ENCODE data around the gene PLA2G4E. TPM values are rescaled to one million over a fixed set of nuclear protein-coding genes. Genes with fewer than 3 reads are reported as not detected.

Gene PLA2G4E
- total RNA-seq, 2 donors from 2014 or later, result 0.11 TPM; not detected in 1

GRCh38 chr15:41940441-41940857 lies 80.4 kb downstream of the PLA2G4E start:
- no peaks in the 10 kb centered on the region for H3K27me3 ChIP-seq
- no peak for TF ChIP-seq CTCF (IDR thresholded peaks at IDR 0.05)
- H3K36me3 ChIP-seq, result no peaks in the 10 kb centered on the region
- no peak for DNase-seq (ENCODE audit: low spot score)
- no peak overlapping the region for H3K4me3 ChIP-seq
- peak overlapping the region in 1 of 2 donors; percentile 24 for H3K27ac ChIP-seq
- no peaks in the 10 kb centered on the region for H3K9me3 ChIP-seq
- H3K4me1 ChIP-seq, result peaks cover 0 to 63% of the 10 kb centered on the region in 2 donors

GRCh38 chr15:41939986-41940385 lies 80.9 kb downstream of the PLA2G4E start:
- TF ChIP-seq CTCF (IDR thresholded peaks at IDR 0.05), result no peak
- Histone ChIP-seq H3K4me3 (no peak overlapping the region), H3K9me3 (no peaks in the 10 kb centered on the region), H3K4me1 (peaks cover 0 to 63% of the 10 kb centered on the region in 2 donors), H3K36me3 (no peaks in the 10 kb centered on the region), H3K27me3 (no peaks in the 10 kb centered on the region), H3K27ac (peak overlapping the region in 1 of 2 donors; percentile 24)
- no peak for DNase-seq (ENCODE audit: low spot score)

GRCh38 chr15:41937568-41937923 lies 83.3 kb downstream of the PLA2G4E start:
- DNase-seq (ENCODE audit: low spot score), result no peak
- no peaks in the 10 kb centered on the region for H3K27me3 ChIP-seq
- no peak for TF ChIP-seq CTCF (IDR thresholded peaks at IDR 0.05)
- H3K4me1 ChIP-seq, result peaks cover 0 to 70% of the 10 kb centered on the region in 2 donors
- no peaks in the 10 kb centered on the region for H3K9me3 ChIP-seq
- H3K36me3 ChIP-seq, result no peaks in the 10 kb centered on the region
- peak overlapping the region; percentile 52 to 68 for H3K27ac ChIP-seq
- no peak overlapping the region for H3K4me3 ChIP-seq

GRCh38 chr15:41936649-41937567 lies 83.9 kb downstream of the PLA2G4E start:
- Histone ChIP-seq H3K27ac (peak overlapping the region; percentile 52 to 68), H3K4me3 (no peak overlapping the region), H3K27me3 (no peaks in the 10 kb centered on the region), H3K9me3 (no peaks in the 10 kb centered on the region), H3K36me3 (no peaks in the 10 kb centered on the region), H3K4me1 (peaks cover 0 to 76% of the 10 kb centered on the region in 2 donors)
- peak; percentile 79 for DNase-seq (ENCODE audit: low spot score)
- TF ChIP-seq CTCF (IDR thresholded peaks at IDR 0.05), result peak in 1 of 2 donors; percentile 13

GRCh38 chr15:41936155-41936554 lies 84.7 kb downstream of the PLA2G4E start:
- no peak for DNase-seq (ENCODE audit: low spot score)
- H3K4me3 ChIP-seq, result no peak overlapping the region
- H3K36me3 ChIP-seq, result no peaks in the 10 kb centered on the region
- TF ChIP-seq CTCF (IDR thresholded peaks at IDR 0.05), result no peak
- peak overlapping the region; percentile 60 to 65 for H3K27ac ChIP-seq
- H3K9me3 ChIP-seq, result no peaks in the 10 kb centered on the region
- H3K27me3 ChIP-seq, result no peaks in the 10 kb centered on the region
- H3K4me1 ChIP-seq, result peaks cover 0 to 77% of the 10 kb centered on the region in 2 donors

Data from right atrium auricular region (tissue), 2 donors.